ENCODE data around the gene TMEM120B.
A peak's percentile ranks its signal among the peaks of the same experiment; 100 is the strongest.
"Not testable (repeated sequence)": the region's sequence is repeated elsewhere in the genome, so short reads cannot be mapped to it uniquely, and the experiment has no call there.

TMEM120B gene

GRCh38 chr12:121715055-121715454 lies 2.5 kb downstream of the TMEM120B start:
- H3K4me3 ChIP-seq; in situ Hi-C loops (cut with MboI; ENCODE audit: low sequenced_read_pairs); H3K27me3 ChIP-seq (ENCODE audit: low read depth); DNase-seq (ENCODE audit: low spot score in 2 of 2); H3K9me3 ChIP-seq: not testable (repeated sequence)
- peaks cover 10% of the 10 kb centered on the region for H3K36me3 ChIP-seq (replicated peaks)
- H3K4me1 ChIP-seq: peaks cover 10% of the 10 kb centered on the region

DNA sequence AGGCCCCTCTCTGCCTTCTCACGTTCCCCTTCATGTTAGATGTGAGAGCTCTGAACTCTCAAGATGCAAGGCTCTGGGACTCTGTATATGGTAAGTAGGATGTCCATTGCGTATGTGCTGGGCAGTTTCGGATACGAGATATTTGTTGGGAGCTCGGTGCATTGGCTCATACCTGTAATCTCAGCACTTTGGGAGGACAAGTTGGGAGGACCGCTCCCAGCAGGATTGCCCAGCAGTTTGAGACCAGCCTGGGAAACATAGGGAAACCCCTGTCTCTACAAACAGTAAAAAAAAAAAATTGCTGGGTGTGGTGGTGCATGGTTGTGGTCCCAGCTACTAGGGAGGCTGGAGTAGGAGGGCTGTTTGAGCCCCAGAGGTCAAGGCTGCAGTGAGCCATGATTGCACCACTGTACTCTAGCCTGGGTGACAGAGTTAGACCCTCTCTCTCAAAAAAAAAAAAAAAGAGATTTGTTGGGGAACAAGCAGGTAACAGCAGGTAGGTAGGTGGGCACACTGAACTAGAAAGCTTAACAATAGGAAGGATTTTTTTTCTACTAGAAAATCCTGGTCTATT lies 3.4 kb downstream of the TMEM120B start:
- H3K4me1 ChIP-seq: peaks cover 8% of the 10 kb centered on the region

DNA sequence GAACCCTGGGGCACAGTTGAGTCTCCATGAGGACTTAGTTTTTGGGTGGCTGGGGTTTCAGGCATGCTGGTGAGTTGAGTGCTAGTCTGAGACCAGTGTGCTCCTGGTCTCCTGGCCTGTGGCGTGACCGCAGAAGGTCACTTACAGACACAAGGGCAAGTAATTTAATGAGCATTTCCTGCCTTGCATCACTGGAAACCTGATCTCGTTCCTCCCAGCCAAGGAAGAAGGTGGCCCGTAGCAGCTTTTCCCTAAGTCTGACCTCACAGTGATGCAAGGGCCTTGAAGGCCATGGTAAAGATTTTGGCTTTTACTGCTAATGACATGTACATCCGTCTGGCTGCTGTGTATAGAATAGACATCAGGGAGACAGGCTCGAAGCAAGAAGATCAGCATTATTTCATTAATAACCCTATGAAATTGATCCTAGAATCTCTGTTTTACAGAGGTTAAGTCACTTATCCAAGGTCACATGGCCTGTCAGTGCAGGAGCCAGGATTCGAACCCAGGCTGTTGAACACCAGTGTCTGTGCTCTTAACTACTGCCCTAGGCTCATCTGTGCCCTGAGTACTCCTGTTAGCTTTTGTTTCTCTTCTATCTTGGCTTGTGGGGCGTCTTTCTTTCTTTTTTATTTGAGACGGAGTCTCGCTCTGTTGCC lies 4.6 kb downstream of the TMEM120B start:
- in situ Hi-C loops (cut with MboI; ENCODE audit: low sequenced_read_pairs): no loop called here
- peaks cover 10% of the 10 kb centered on the region for H3K36me3 ChIP-seq (replicated peaks)
- DNase-seq (ENCODE audit: low spot score in 2 of 2): no peak
- no peak overlapping the region for H3K4me3 ChIP-seq
- H3K27me3 ChIP-seq (ENCODE audit: low read depth): no peaks in the 10 kb centered on the region
- H3K9me3 ChIP-seq: no peaks in the 10 kb centered on the region
- H3K4me1 ChIP-seq: peaks cover 4% of the 10 kb centered on the region

More for the DNA sequence above, 3.4 kb downstream of the TMEM120B start:
- Histone ChIP-seq H3K9me3 (no peaks in the 10 kb centered on the region), H3K27me3 (ENCODE audit: low read depth) (no peaks in the 10 kb centered on the region), H3K4me3 (no peak overlapping the region), H3K36me3 (replicated peaks) (peaks cover 10% of the 10 kb centered on the region)
- no peak for DNase-seq (ENCODE audit: low spot score in 2 of 2)
- in situ Hi-C loops (cut with MboI; ENCODE audit: low sequenced_read_pairs): no loop called here

DNA sequence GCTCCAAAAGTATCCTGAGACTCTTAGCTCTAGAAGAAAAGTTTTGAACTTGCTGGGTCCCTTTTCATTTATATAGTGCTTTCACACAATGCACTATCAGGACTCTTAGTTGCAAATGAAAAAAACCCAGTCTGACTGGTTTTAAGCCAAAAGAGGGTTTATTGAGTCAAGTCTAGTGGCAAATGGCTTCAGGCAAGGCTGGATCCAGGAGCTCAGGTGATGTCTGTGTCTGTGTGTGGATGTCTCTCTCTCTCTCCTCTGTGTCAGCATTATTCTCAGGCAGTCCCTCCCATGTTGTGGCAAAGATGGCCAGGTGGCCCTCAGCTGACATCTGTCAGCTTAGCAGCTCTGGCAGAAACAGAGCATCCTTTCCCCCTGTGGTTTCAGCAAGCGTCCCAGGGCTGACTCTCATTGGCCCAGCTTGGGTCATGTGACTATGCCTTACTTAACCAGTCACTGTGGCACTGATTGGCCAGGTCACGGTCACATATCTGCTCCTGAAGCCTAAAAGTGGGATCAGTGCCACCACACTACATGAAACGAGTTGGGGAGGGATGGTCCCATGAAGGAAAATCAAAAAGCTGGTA lies 6.2 kb downstream of the TMEM120B start:
- in situ Hi-C loops (cut with MboI; ENCODE audit: low sequenced_read_pairs): no loop called here
- Histone ChIP-seq H3K36me3 (replicated peaks) (peaks cover 10% of the 10 kb centered on the region), H3K27me3 (ENCODE audit: low read depth) (no peaks in the 10 kb centered on the region), H3K9me3 (no peaks in the 10 kb centered on the region), H3K4me1 (peaks cover 3% of the 10 kb centered on the region; the same call in 1 of the 2 replicates), H3K4me3 (no peak overlapping the region)
- peak in 1 of 2 experiments; percentile 32 for DNase-seq (ENCODE audit: low spot score in 2 of 2)

DNA sequence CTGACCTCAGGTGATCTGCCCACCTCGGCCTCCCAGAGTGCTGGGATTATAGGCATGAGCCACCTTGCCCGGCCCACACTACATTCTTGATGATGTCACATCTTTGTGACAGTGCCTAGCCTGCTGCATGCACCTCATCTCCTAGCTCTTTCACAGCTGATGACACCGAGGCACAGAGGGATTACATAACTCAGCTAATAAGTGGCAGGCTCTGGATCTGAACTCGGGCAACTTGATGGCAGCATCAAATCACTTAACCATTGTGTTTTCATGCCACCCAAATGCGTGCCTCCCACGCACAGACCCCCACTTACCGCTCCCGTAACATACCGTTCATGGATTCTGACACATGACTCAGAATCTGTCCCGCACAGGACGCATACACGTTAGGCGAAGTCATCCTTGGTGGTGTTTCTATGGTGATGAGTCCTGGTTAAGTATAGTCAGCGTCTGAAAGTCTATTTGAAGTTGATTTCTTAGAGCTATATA lies 7.4 kb downstream of the TMEM120B start:
- Histone ChIP-seq H3K4me3 (no peak overlapping the region), H3K36me3 (replicated peaks) (peaks cover 7% of the 10 kb centered on the region), H3K4me1 (no peaks in the 10 kb centered on the region; the same call in 1 of the 2 replicates), H3K9me3 (no peaks in the 10 kb centered on the region), H3K27me3 (ENCODE audit: low read depth) (no peaks in the 10 kb centered on the region)
- no peak for DNase-seq (ENCODE audit: low spot score in 2 of 2)
- in situ Hi-C loops (cut with MboI; ENCODE audit: low sequenced_read_pairs): no loop called here

DNA sequence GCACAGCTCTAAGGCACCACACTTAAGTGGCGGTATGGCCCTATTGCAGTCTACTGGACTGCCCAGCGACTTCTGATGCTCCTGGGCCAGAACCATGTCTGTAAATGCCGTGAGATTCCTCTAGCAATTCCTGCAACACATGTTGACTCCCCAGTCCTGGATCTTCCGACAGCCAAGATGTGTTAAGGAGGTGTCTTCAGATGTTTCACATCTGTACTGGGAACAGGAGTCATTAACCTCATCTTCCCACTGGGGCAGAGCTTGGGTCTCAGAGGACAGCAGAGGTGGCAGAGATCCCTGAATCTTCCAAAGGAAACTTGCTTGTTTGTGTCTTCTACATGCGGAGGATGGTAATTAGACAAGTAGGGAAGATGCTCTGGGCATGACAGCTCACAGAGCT lies 8.2 kb downstream of the TMEM120B start:
- Histone ChIP-seq H3K4me1 (no peaks in the 10 kb centered on the region; the same call in 1 of the 2 replicates), H3K27me3 (ENCODE audit: low read depth) (no peaks in the 10 kb centered on the region), H3K36me3 (replicated peaks) (peaks cover 4% of the 10 kb centered on the region), H3K4me3 (no peak overlapping the region), H3K9me3 (no peaks in the 10 kb centered on the region)
- DNase-seq (ENCODE audit: low spot score in 2 of 2): no peak
- in situ Hi-C loops (cut with MboI; ENCODE audit: low sequenced_read_pairs): no loop called here

- DNase-seq (ENCODE audit: low spot score in 2 of 2): no peak
- in situ Hi-C loops (cut with MboI; ENCODE audit: low sequenced_read_pairs): no loop called here
- Histone ChIP-seq H3K9me3 (no peaks in the 10 kb centered on the region), H3K36me3 (replicated peaks) (peaks cover 4% of the 10 kb centered on the region), H3K4me3 (no peak overlapping the region), H3K4me1 (no peaks in the 10 kb centered on the region; the same call in 1 of the 2 replicates), H3K27me3 (ENCODE audit: low read depth) (no peaks in the 10 kb centered on the region)
These were observed 10.0 kb downstream of the TMEM120B start for GRCh38 chr12:121722511-121722910.

DNA sequence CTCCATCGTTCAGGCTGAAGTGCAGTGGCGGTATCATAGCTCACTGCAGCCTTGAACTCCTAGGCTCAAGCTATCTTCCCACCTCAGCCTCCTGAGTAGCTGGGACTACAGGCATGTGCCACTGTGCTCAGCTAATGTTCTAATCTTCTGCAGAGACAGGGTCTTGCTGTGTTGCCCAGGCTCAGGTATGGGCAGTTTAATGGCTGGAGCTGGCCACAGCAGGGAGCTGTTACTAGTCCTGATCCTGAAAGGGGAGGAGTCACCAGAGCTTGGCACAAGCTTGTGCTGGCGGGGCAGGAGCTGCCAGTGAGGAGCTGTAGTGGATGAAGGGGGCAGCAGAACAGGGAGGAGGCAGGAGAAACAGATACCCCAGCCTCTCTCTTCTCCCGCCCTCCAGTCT lies 10.6 kb downstream of the TMEM120B start:
- H3K4me1 ChIP-seq: no peaks in the 10 kb centered on the region; the same call in 1 of the 2 replicates
- no peaks in the 10 kb centered on the region for H3K27me3 ChIP-seq (ENCODE audit: low read depth)
- no peak overlapping the region for H3K4me3 ChIP-seq
- DNase-seq (ENCODE audit: low spot score in 2 of 2): no peak
- no peaks in the 10 kb centered on the region for H3K9me3 ChIP-seq
- in situ Hi-C loops (cut with MboI; ENCODE audit: low sequenced_read_pairs): no loop called here
- peaks cover 4% of the 10 kb centered on the region for H3K36me3 ChIP-seq (replicated peaks)

GRCh38 chr12:121724925-121725324 lies 12.4 kb downstream of the TMEM120B start:
- H3K4me3 ChIP-seq: no peak overlapping the region
- H3K36me3 ChIP-seq (replicated peaks): no peaks in the 10 kb centered on the region; the same call in 1 of the 2 replicates
- H3K9me3 ChIP-seq: no peaks in the 10 kb centered on the region
- no peak for DNase-seq (ENCODE audit: low spot score in 2 of 2)
- H3K4me1 ChIP-seq: no peaks in the 10 kb centered on the region; the same call in 1 of the 2 replicates
- in situ Hi-C loops (cut with MboI; ENCODE audit: low sequenced_read_pairs): no loop called here
- H3K27me3 ChIP-seq (ENCODE audit: low read depth): no peaks in the 10 kb centered on the region

DNA sequence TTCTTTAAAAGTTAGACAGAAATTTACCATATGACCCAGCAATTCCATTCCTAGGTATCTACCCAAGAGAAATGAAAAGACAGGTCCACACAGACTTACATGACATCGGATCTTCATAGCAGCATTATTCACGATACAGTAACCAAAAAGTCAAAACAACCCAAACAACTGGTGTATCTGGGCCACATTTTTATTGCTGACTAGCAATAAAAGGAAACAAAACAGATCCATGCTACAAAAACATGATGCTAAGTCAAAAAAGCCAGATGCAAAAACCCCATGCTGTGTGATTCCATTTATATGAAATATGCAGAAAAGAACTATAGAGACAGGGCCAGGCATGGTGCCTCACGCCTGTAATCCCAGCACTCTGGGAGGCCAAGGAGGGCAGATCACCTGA lies 12.9 kb downstream of the TMEM120B start:
- H3K9me3 ChIP-seq: no peaks in the 10 kb centered on the region
- no peaks in the 10 kb centered on the region; the same call in 1 of the 2 replicates for H3K4me1 ChIP-seq
- in situ Hi-C loops (cut with MboI; ENCODE audit: low sequenced_read_pairs): no loop called here
- DNase-seq (ENCODE audit: low spot score in 2 of 2): no peak
- H3K36me3 ChIP-seq (replicated peaks): no peaks in the 10 kb centered on the region; the same call in 1 of the 2 replicates
- H3K27me3 ChIP-seq (ENCODE audit: low read depth): no peaks in the 10 kb centered on the region
- H3K4me3 ChIP-seq: no peak overlapping the region

DNA sequence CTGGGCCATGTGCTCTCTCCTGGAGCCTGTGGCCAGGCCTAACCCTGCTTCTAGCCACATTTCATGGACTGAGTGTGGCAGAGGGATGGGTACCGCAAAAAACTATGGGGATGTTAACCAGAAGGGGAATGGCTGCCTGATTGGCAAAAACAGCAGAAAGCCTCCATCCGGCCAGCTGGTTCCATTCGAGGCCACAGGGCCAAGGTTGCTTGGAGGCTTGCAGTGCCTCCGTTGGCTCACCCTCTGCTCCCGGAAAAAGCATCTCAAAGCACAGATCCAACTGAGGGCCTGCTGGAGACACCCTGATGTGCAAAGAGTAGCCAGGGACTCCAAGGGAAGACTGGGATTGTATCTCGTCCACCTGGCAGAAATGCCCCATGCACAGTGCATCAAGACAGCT lies 16.5 kb downstream of the TMEM120B start:
- DNase-seq (ENCODE audit: low spot score in 2 of 2): no peak
- H3K27me3 ChIP-seq (ENCODE audit: low read depth): no peaks in the 10 kb centered on the region
- H3K36me3 ChIP-seq (replicated peaks): no peaks in the 10 kb centered on the region; the same call in 1 of the 2 replicates
- H3K4me1 ChIP-seq: no peaks in the 10 kb centered on the region; the same call in 1 of the 2 replicates
- no peaks in the 10 kb centered on the region for H3K9me3 ChIP-seq
- no peak overlapping the region for H3K4me3 ChIP-seq
- in situ Hi-C loops (cut with MboI; ENCODE audit: low sequenced_read_pairs): no loop called here

DNA sequence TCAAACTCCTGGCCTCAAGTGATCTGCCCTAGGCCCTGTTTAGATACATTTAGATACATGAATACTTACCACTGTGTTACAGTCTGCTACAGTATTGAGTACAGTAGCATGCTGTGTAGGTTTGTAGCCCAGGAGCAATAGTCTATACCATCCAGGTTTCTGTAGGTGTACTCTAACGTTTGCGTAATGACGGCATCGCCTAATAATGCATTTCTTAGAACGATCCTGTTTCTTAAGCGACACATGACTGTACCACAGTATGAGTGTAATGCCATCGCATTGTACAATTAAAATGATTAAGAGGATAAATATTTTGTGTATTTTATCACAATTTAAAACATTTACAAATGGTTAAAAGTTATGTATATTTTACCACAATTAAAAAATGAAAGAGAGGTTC lies 18.9 kb downstream of the TMEM120B start:
- no peaks in the 10 kb centered on the region for H3K27me3 ChIP-seq (ENCODE audit: low read depth)
- no peaks in the 10 kb centered on the region for H3K4me1 ChIP-seq
- no peaks in the 10 kb centered on the region for H3K36me3 ChIP-seq (replicated peaks)
- no peak overlapping the region for H3K4me3 ChIP-seq
- no peak for DNase-seq (ENCODE audit: low spot score in 2 of 2)
- in situ Hi-C loops (cut with MboI; ENCODE audit: low sequenced_read_pairs): no loop called here
- H3K9me3 ChIP-seq: no peaks in the 10 kb centered on the region

GRCh38 chr12:121733849-121734248 lies 21.3 kb downstream of the TMEM120B start:
- in situ Hi-C loops (cut with MboI; ENCODE audit: low sequenced_read_pairs): no loop called here
- Histone ChIP-seq H3K9me3 (no peaks in the 10 kb centered on the region), H3K27me3 (ENCODE audit: low read depth) (no peaks in the 10 kb centered on the region), H3K4me3 (no peak overlapping the region), H3K36me3 (replicated peaks) (no peaks in the 10 kb centered on the region), H3K4me1 (no peaks in the 10 kb centered on the region)
- DNase-seq (ENCODE audit: low spot score in 2 of 2): no peak

DNA sequence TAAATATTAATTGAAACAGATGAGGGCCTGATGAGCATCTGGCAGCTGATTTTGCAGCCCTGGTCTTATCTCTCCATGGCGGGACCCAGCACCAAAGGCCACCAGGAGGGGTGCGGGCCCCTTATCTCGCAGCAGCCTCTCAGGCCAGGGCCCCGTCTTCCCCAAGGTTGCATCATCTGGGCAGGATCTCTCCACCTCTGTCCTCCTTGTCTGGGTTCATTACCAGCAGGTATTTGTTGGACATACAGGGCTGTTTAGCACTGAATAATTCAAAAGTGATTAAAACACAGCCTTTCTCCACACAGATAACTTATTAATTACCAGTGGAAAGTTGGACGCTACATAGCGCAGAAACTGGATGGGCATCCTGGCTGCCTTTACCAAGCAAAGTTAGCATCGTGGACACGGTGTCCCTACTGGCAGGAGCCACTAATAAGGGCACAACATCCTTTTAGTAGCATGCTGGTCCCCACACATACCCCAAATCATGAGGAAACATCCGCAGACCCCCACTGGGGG lies 25.8 kb downstream of the TMEM120B start:
- Histone ChIP-seq H3K9me3 (no peaks in the 10 kb centered on the region), H3K4me3 (no peak overlapping the region), H3K27me3 (ENCODE audit: low read depth) (no peaks in the 10 kb centered on the region), H3K36me3 (replicated peaks) (no peaks in the 10 kb centered on the region), H3K4me1 (no peaks in the 10 kb centered on the region)
- in situ Hi-C loops (cut with MboI; ENCODE audit: low sequenced_read_pairs): no loop called here
- no peak for DNase-seq (ENCODE audit: low spot score in 2 of 2)
